Uterus (tissue), 2 donors: ENCODE measurements around the gene GOLGA8A.
"Not testable (repeated sequence)": the region's sequence is repeated elsewhere in the genome, so short reads cannot be mapped to it uniquely, and the experiment has no call there.

Source experiments
- POLR2A ChIP-seq, 2 donors: fragments of 450-650 bp; IDR thresholded peaks; one replicate each; pipeline ENCODE4 v1.6.1; 2016; ENCODE audit warnings: antibody characterized with exemption in 2 of 2, mild to moderate bottlenecking in 1 of 2, moderate library complexity in 1 of 2
- TF ChIP-seq, protein P1 (sequence below), 4 experiments: fragments of 200-600 bp in 2 of 4; fragments of 450-650 bp in 2 of 4; sonication (generic) in 2 of 4; IDR thresholded peaks; one replicate each; pipeline ENCODE4 v1.5.1; 2016 to 2019; ENCODE audit warnings: antibody characterized with exemption in 4 of 4, mild to moderate bottlenecking in 2 of 4, moderate library complexity in 1 of 4

GRCh38 chr15:34389594-34390086 lies 48.0 kb downstream of the GOLGA8A start:
- TF ChIP-seq, protein P1, sequence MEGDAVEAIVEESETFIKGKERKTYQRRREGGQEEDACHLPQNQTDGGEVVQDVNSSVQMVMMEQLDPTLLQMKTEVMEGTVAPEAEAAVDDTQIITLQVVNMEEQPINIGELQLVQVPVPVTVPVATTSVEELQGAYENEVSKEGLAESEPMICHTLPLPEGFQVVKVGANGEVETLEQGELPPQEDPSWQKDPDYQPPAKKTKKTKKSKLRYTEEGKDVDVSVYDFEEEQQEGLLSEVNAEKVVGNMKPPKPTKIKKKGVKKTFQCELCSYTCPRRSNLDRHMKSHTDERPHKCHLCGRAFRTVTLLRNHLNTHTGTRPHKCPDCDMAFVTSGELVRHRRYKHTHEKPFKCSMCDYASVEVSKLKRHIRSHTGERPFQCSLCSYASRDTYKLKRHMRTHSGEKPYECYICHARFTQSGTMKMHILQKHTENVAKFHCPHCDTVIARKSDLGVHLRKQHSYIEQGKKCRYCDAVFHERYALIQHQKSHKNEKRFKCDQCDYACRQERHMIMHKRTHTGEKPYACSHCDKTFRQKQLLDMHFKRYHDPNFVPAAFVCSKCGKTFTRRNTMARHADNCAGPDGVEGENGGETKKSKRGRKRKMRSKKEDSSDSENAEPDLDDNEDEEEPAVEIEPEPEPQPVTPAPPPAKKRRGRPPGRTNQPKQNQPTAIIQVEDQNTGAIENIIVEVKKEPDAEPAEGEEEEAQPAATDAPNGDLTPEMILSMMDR (IDR thresholded peaks at IDR 0.05), result not testable (repeated sequence)
- not testable (repeated sequence) for TF ChIP-seq POLR2A (IDR thresholded peaks at IDR 0.05)
